Glutamatergic neuron (in vitro differentiated cells): ENCODE results near the gene SPOCD1. TPM values are rescaled to one million over a fixed set of nuclear protein-coding genes. Genes with fewer than 3 reads are reported as not detected.

ENCODE experiments used
- DNase-seq: peaks from one replicate; pipeline ENCODE4 v3.0.0; 2022
- H3K27ac Mint-ChIP-seq: one replicate; pipeline ENCODE4 v1.8.0; 2020; ENCODE audit warnings: mild to moderate bottlenecking, mixed read lengths, inconsistent platforms; ENCODE audit not compliant: unreplicated experiment
- H3K27me3 Mint-ChIP-seq: one replicate; pipeline ENCODE4 v1.8.0; 2020; ENCODE audit warnings: mild to moderate bottlenecking, moderate library complexity, mixed read lengths, inconsistent platforms; ENCODE audit not compliant: unreplicated experiment
- H3K36me3 Mint-ChIP-seq: one replicate; pipeline ENCODE4 v1.8.0; 2020; ENCODE audit warnings: mild to moderate bottlenecking, mixed read lengths, inconsistent platforms; ENCODE audit not compliant: unreplicated experiment
- H3K4me1 Mint-ChIP-seq: one replicate; pipeline ENCODE4 v1.8.0; 2020; ENCODE audit warnings: mild to moderate bottlenecking, low read depth, mixed read lengths, inconsistent platforms; ENCODE audit not compliant: unreplicated experiment
- H3K4me3 Mint-ChIP-seq: one replicate; pipeline ENCODE4 v1.8.0; 2020; ENCODE audit warnings: mild to moderate bottlenecking, mixed read lengths, inconsistent platforms; ENCODE audit not compliant: unreplicated experiment
- H3K9me3 Mint-ChIP-seq: one replicate; pipeline ENCODE4 v1.8.0; 2020; ENCODE audit warnings: mild to moderate bottlenecking, moderate library complexity, mixed read lengths, inconsistent platforms; ENCODE audit not compliant: unreplicated experiment
- CTCF ChIP-seq: fragments of 200-600 bp; sonication (generic); IDR thresholded peaks from one replicate; pipeline ENCODE4 v1.5.0; 2021; ENCODE audit not compliant: partially characterized antibody, unreplicated experiment
- long read RNA-seq: library from polyadenylated mRNA; unstranded; transcript quantifications from one replicate; pipeline ENCODE4 v2.0.0, GENCODE V29; 2020; ENCODE audit not compliant: unreplicated experiment
- total RNA-seq: library from RNA; stranded (reverse); fragmentation: NEBNext Ultra II Directional; extraction: Animal tissue kit (Norgen Biotek cat#: 25700); gene quantifications from one replicate; pipeline ENCODE4 v1.2.1, GENCODE V29; 2021; ENCODE audit not compliant: unreplicated experiment

SPOCD1 gene
- total RNA-seq = 0.74 TPM
- long read RNA-seq = 0 reads

GRCh38 chr1:31815752-31816500 is at the start of gene SPOCD1:
Gene SPOCD1 (minus strand): TSS chr1:31816022. CDS start chr1:31815333, 689 bp downstream.
- H3K4me1 Mint-ChIP-seq = peaks cover 2% of the 10 kb centered on the region
- peak within 1 kb of the TSS; percentile 34 for H3K27ac Mint-ChIP-seq
- H3K4me3 Mint-ChIP-seq = peak within 1 kb of the TSS; percentile 54
- H3K9me3 Mint-ChIP-seq = peaks cover 1% of the 10 kb centered on the region
- H3K36me3 Mint-ChIP-seq = no peaks in the 10 kb centered on the region
- peak; percentile 88 for DNase-seq
- peaks cover 2% of the 10 kb centered on the region for H3K27me3 Mint-ChIP-seq
- peak; percentile 90 for TF ChIP-seq CTCF

GRCh38 chr1:31862071-31862470 is 46.2 kb upstream of the SPOCD1 start:
- Mint-ChIP-seq H3K36me3 (peaks cover 7% of the 10 kb centered on the region), H3K27me3 (peaks cover 3% of the 10 kb centered on the region), H3K27ac (no peak overlapping the region), H3K9me3 (peaks cover 2% of the 10 kb centered on the region), H3K4me3 (no peak overlapping the region), H3K4me1 (no peaks in the 10 kb centered on the region)
- no peak for TF ChIP-seq CTCF
- no peak for DNase-seq

GRCh38 chr1:31861346-31861745 is 45.5 kb upstream of the SPOCD1 start:
- DNase-seq = no peak
- Mint-ChIP-seq H3K27me3 (peaks cover 3% of the 10 kb centered on the region), H3K4me1 (no peaks in the 10 kb centered on the region), H3K36me3 (peaks cover 7% of the 10 kb centered on the region), H3K4me3 (no peak overlapping the region), H3K27ac (no peak overlapping the region), H3K9me3 (peaks cover 2% of the 10 kb centered on the region)
- no peak for TF ChIP-seq CTCF

GRCh38 chr1:31860581-31860980 is 44.8 kb upstream of the SPOCD1 start:
- H3K4me3 Mint-ChIP-seq = no peak overlapping the region
- H3K27ac Mint-ChIP-seq = no peak overlapping the region
- no peaks in the 10 kb centered on the region for H3K4me1 Mint-ChIP-seq
- H3K27me3 Mint-ChIP-seq = peaks cover 3% of the 10 kb centered on the region
- DNase-seq = no peak
- TF ChIP-seq CTCF = no peak
- peaks cover 7% of the 10 kb centered on the region for H3K36me3 Mint-ChIP-seq
- peaks cover 2% of the 10 kb centered on the region for H3K9me3 Mint-ChIP-seq

- Mint-ChIP-seq H3K9me3 (peaks cover 2% of the 10 kb centered on the region), H3K27ac (no peak overlapping the region), H3K27me3 (peaks cover 3% of the 10 kb centered on the region), H3K36me3 (peaks cover 7% of the 10 kb centered on the region), H3K4me1 (no peaks in the 10 kb centered on the region), H3K4me3 (no peak overlapping the region)
- no peak for TF ChIP-seq CTCF
- no peak for DNase-seq
Measured at GRCh38 chr1:31859719-31860118, 43.9 kb upstream of the SPOCD1 start.
